LoVo (cell line): ENCODE results near the gene GAGE13.
"Not testable (repeated sequence)": the region's sequence is repeated elsewhere in the genome, so short reads cannot be mapped to it uniquely, and the experiment has no call there.

Experiments used
- DNase-seq: peaks from one replicate; pipeline ENCODE4 v3.0.0-alpha.2; 2016; ENCODE audit warnings: low spot score

Gene GAGE13, protein sequence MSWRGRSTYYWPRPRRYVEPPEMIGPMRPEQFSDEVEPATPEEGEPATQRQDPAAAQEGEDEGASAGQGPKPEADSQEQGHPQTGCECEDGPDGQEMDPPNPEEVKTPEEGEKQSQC

GRCh38 chrX:49331282-49331681 lies at the start of gene GAGE13:
Gene GAGE13, plus strand, starts transcription at chrX:49331582. Its CDS starts 1,156 bp downstream, at chrX:49332738.
- not testable (repeated sequence) for DNase-seq

DNA sequence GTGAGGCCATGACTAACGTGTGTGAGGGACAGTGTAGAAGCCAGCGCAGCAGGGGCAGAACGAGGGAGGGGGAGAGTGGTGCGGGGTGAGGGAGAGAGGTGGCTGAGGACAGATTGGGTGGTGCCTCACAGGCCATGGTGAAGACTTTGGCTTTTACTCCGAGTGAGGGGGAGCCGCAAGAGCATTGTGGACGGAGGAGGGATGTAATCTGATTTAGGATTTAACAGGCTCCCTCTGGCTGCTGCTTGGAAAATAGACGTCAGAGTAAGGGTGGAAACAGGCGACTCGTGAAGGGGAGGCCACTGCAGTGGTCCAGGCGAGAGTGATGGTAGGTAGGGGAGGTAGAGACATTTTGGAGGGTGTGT lies 48.8 kb upstream of the GAGE13 start:
- DNase-seq = no peak

DNA sequence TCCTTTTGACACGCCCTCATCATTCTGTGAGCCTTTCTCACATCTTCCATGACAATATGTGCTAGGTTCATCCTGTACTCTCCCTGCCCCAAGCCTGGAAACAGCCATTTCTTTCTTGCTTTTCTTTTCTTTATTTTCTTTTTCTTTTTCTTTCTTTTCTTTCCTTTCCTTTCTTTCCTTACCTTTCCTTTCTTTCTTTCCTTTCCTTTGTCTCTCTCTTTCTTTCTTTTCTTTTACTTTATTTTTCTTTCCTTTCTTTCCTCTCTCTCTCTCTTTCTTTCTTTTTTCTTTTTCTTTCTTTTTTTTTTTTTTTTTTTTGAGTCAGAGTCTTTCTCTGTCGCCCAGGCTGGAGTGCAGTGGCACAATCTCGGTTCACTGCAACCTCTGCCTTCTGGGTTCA lies 47.2 kb upstream of the GAGE13 start:
- no peak for DNase-seq

DNA sequence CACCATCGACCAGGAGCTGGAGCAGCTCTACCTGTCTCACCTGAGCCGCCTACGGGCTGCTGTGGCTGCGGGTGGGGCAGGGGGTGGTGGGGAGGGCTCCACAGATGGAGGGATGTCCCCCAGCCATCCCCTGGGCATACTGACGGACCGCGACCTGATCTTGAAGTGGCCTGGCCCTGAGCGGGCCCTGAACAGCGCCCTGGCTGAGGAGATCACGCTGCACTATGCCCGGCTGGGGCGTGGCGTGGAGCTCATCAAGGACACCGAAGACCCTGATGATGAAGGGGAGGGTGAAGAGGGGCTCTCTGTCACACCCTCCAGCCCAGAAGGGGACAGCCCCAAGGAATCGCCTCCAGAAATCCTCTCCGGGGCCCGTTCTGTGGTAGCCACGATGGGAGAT lies 45.2 kb upstream of the GAGE13 start:
- no peak for DNase-seq

- no peak for DNase-seq
These were observed 44.8 kb upstream of the GAGE13 start for GRCh38 chrX:49286581-49286980.

DNA sequence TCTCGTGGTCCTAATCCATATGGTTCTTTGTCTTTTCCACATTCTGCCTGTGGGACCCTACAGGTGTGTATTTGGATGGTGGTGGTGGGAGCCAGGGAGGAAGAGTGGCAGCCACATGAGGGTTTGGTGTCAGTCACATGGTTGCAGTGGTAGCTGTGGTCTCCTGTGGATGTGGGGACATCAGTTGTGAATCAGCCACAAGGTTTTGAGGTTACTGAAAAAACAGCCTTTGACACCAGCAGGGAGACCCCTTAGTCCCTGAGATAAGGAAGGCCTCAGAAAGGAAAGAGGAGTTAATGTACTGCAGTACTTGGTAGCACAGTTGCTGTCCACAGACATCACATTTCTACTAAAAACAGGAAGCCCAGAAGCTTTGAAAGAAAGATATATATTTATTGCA lies 43.7 kb upstream of the GAGE13 start:
- DNase-seq = no peak

DNA sequence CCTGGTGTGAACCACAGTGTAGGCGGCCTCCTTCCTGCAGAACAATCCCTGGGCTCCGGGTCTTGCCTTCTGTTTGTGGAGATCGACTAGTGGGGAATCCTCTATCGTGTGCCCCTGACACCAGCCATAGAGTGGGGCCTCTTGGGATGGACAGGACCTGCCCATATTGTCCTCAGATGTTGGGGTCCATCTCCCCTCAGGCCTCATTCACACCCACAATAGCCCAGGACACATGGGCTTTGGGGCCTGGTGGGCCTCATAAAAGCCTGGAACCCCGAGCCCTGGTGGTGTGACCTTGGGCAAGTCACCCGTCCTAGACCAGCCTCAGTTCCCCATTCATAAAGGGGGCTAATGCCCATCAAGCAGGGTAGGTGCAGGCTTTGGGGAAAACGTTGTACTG lies 41.2 kb upstream of the GAGE13 start:
- DNase-seq = no peak

- DNase-seq = peak; percentile 24
These were observed 39.6 kb upstream of the GAGE13 start for GRCh38 chrX:49291615-49292337.

DNA sequence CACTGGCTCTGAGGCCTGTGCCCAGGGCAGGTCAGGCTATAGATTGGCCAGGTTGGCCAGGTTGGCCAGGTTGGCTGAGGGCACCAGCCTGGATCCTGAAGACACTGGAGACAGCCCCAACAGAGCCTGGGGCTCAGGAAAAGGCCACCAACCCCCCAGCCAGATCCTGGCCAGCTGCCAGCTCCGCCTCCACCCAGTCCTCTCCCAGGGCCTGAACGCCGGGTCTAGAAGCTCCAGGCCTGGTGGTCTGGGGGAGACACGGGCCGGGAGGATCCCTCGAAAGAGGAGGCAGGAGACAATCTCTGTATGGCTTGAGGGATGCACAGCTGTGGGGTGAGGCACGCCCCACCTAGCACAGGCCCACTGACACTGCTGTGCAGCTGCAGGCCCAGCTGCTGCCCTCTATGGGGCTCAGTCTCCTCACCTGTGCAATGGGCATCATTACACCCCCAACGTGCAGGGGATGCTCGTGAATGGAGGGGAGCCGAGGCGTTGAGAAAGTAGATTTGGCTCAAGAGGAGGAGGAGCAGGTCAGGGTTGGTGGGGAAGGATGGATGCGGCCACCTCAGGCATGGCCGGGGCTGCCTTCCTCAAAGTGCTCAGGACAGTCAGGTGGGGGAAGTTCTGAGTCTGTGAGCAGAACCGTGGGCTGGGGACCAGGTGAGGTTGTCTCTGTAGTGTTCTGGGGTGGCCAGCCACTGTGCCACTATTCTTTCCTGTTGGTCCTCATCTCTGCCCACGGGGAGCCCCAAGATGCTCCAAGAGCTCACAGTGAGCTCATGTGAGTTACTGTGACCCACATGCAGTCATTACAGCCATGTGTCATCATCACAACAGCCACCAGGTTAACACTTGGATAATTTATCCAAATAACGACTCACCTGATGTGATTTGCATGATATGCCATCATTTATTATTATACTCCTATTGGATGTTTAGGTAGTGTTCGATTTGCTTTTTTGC lies 38.7 kb upstream of the GAGE13 start:
- DNase-seq = no peak

DNA sequence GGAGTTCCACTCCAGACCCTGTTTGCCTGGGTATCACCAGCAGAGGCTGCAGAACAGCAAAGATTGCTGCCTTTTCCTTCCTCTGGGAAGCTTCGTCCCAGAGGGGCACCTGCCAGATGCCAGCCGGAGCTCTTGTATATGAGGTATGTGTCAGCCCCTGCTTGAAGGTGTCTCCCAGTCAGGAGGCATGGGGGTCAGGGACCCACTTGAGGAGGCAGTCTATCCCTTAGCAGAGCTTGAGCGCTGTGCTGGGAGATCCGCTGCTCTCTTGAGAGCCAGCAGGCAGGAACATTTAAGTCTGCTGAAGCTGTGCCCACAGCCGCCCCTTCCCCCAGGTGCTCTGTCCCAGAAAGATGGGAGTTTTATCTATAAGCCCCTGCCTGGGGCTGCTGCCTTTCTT lies 32.1 kb upstream of the GAGE13 start:
- not testable (repeated sequence) for DNase-seq

- no peak for DNase-seq
These were observed 30.7 kb upstream of the GAGE13 start for GRCh38 chrX:49300703-49301102.

DNA sequence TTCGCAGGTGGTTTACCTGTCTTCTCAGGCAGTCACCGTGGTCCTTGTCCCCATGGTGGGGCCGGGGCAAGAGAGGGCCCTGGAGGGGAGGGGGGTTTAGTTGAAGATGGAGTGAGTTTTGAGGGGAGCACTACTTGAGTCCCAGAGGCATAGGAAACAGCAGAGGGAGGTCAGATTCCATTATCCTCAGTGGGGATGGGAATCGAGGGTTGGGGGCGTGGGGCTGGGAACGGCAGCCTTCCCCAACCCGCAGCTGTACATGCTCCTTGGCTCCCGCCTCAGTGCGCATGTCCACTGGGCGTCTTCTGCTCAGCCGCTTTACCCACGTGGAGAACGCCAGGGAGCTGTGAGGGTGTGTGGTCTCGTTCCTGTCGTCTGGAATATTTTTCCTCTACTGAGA lies 28.0 kb upstream of the GAGE13 start, which contains the start of gene GAGE10:
TSS of gene GAGE10 (plus strand) at position 301 of the 400 bp plus-strand sequence. CDS start 1,214 bp downstream, outside the sequence.
- DNase-seq = no peak

- not testable (repeated sequence) for DNase-seq
These were observed 23.6 kb upstream of the GAGE13 start for GRCh38 chrX:49307775-49308174.

DNA sequence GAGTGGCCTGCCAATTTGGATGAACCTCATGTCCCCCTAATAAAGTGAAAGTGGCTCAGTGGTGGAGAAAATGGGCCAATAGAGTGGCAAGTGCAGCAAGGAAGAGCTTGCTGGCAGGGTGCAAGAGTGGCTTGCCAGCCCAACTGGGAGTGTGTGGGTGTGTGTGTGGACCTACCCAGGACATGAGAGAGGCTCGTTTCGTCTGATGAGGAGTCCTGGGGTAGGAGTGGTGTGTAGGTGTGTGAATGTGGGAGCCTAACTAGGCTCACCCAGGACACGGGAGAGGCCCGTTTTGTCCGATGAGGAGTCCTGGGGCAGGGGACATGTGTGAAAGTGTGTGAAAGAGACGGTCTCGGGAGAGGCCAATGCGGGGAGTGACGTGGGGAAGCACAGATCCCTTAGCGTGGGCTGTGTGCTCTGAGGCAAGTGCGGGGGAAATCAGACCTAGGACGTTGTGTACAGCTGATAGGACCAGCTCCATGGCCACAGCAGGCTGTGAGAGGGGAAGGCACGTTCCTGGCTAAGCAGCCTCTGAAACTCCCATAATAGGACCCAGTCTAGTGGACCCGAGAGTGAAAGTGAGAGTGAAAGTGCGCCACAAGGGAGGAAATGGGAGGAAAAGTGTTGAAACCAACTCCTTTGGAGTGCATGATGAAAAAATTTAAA lies 22.6 kb upstream of the GAGE13 start:
- DNase-seq = no peak

DNA sequence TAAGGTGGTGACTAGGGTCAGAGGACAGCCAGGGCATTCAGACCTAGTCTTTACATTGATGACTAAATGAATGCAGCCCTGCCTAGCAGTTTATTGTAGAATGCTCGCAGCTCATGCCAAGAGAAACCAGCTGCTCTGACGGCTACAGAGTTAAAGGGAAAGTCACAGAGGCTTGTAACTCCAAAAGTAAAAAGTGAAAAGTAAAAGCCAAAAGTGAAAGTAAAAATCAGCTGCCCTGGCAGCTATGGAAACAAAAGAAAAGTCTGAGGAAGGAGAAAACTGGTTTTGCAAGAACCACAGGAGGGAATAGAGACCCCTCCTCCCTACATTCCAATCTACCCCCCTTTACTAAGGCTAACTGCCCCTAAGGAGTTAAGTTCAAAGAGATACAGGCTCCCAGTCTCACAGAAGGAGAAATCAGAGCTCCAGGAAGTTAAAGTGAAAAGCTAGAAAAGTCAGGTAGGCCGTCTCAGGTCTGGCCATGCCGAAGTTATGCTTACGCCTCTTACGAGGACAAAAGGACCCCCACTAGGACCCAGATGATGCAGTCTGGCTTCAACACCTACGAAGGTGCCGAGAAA lies 21.9 kb upstream of the GAGE13 start:
- no peak for DNase-seq

DNA sequence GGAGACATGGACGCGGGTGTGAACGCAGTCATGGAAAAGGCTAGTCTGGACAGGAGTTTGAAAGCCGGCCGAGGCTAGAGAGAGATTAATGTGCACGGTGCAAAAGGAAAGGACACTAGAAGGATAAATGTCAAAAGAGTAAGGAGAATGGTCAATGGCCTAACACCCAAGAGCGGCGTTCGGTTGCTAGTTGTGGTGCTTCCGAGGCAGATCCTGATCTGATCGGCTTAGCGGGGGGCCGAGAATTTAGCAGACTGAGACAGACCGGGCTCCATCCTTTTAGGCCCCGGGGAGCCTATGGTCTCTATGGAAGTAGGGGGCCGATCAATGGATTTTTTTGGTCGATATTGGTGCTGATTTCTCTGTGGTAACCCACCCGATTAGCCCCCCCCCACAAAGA lies 21.0 kb upstream of the GAGE13 start:
- no peak for DNase-seq

DNA sequence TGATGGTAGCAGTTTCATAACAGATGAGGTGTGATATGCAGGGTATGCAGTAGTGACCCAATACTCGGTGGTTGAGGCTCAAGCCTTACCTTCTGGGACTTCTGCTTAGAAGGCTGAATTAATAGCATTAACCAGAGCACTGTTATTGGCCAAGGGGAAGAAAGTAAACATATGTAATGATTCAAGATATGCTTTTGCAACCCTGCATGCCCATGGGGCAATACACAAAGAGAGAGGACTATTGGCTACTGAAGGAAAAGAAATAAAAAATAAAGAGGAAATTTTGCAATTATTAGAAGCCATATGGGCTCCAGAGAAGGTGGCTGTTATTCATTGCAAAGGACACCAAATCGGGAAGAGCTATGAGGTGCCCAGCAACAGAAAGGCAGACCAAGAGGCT lies 19.2 kb upstream of the GAGE13 start:
- DNase-seq = no peak

DNA sequence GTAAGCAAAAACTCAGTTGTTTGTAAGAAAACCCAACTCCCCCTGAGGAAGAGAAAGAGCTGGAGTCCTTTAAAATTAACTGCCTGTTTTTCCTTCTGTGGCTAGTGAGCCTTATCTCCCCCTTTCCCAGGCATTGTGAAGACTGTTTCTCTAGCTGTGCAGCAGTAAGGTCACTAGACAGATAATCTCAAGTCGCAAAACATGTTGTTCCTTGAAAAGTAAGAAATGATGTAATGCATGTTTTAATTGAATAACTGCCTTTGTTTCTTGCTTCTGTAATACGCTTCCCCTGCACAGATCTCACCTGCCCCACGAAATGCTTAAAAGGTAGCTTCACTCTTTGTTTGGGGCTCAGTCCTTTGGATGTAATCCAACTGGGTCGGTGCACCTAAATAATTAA lies 15.3 kb upstream of the GAGE13 start:
- no peak for DNase-seq

DNA sequence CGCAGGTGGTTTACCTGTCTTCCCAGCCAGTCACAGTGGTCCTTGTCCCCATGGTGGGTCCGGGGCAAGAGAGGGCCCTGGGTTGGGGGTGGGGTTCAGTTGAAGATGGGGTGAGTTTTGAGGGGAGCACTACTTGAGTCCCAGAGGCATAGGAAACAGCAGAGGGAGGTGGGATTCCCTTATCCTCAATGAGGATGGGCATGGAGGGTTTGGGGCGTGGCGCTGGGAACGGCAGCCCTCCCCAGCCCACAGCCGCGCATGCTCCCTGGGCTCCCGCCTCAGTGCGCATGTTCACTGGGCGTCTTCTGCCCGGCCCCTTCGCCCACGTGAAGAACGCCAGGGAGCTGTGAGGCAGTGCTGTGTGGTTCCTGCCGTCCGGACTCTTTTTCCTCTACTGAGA lies 9.6 kb upstream of the GAGE13 start, which contains the start of gene GAGE12J:
TSS of gene GAGE12J (plus strand) at position 301 of the 400 bp plus-strand sequence. CDS start 1,157 bp downstream, outside the sequence.
- DNase-seq = not testable (repeated sequence)

- DNase-seq = not testable (repeated sequence)
These were observed 9.1 kb upstream of the GAGE13 start for GRCh38 chrX:49322266-49322665.

DNA sequence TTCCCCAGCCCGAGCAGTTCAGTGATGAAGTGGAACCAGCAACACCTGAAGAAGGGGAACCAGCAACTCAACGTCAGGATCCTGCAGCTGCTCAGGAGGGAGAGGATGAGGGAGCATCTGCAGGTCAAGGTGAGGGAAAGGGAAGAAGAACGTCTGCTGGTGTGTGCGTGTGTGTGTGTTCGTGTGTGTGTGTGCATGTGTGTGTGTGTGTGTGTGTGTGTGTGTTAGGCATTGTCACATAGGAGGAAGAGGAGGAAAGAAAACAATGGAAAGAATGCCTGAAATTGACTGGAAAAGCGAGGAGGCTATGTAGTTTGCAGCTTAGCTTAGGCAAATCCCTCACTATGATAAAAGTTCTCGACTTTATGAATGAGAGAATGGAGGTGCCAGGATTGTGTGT lies 7.6 kb upstream of the GAGE13 start:
- not testable (repeated sequence) for DNase-seq

- not testable (repeated sequence) for DNase-seq
These were observed 961 bp upstream of the GAGE13 start for GRCh38 chrX:49330421-49330820.
